H9 (cell line): ENCODE results near the gene CD300A. TPM values are rescaled to one million over a fixed set of nuclear protein-coding genes. Genes with fewer than 3 reads are reported as not detected.

Experiments used
- DNase-seq: peaks from one replicate; pipeline ENCODE4 v3.0.0-alpha.2; 2017
- H2AFZ ChIP-seq: one replicate; pipeline ENCODE4 v1.6.1; 2013; ENCODE audit warnings: mild to moderate bottlenecking, low read length, control low read depth, moderate library complexity
- H2AK5ac ChIP-seq: 2 replicates; pipeline ENCODE4 v1.6.1; 2013; ENCODE audit warnings: low read length, control low read depth, mixed read lengths; ENCODE audit not compliant: insufficient read length
- H2BK120ac ChIP-seq: one replicate; pipeline ENCODE4 v1.6.1; 2013; ENCODE audit warnings: low read depth, mild to moderate bottlenecking, low read length, control low read depth, inconsistent platforms; ENCODE audit not compliant: poor library complexity, severe bottlenecking
- H2BK12ac ChIP-seq: 2 replicates; pipeline ENCODE4 v1.6.1; 2013; ENCODE audit warnings: low read length, control low read depth, mixed read lengths, low read depth; ENCODE audit not compliant: insufficient read length
- H2BK15ac ChIP-seq: 2 replicates; pipeline ENCODE4 v1.6.1; 2013; ENCODE audit warnings: low read depth, low read length, control low read depth
- H2BK20ac ChIP-seq: one replicate; pipeline ENCODE4 v1.6.1; 2013; ENCODE audit warnings: low read depth, mild to moderate bottlenecking, low read length, control low read depth, inconsistent platforms; ENCODE audit not compliant: poor library complexity, severe bottlenecking
- H2BK5ac ChIP-seq: 2 replicates; pipeline ENCODE4 v1.6.1; 2013; ENCODE audit warnings: low read length, control low read depth, mixed read lengths; ENCODE audit not compliant: insufficient read length
- H3K14ac ChIP-seq: 2 replicates; pipeline ENCODE4 v1.6.1; 2013; ENCODE audit warnings: low read length, control low read depth; ENCODE audit not compliant: insufficient read depth
- H3K18ac ChIP-seq: 2 replicates; pipeline ENCODE4 v1.6.1; 2013; ENCODE audit warnings: low read depth, mild to moderate bottlenecking, mixed read lengths, low read length, control low read depth; ENCODE audit not compliant: insufficient read length
- H3K23ac ChIP-seq: 2 replicates; pipeline ENCODE4 v1.6.1; 2013; ENCODE audit warnings: low read length, control low read depth, mixed read lengths, low read depth; ENCODE audit not compliant: insufficient read length
- H3K23me2 ChIP-seq: 2 replicates; pipeline ENCODE4 v1.6.1; 2013; ENCODE audit warnings: low read depth, mild to moderate bottlenecking, mixed read lengths, low read length, control low read depth; ENCODE audit not compliant: insufficient read length, poor library complexity, severe bottlenecking
- H3K27ac ChIP-seq: 2 replicates; pipeline ENCODE4 v1.5.1; 2013; ENCODE audit warnings: low read length, control low read depth, mixed read lengths, low read depth; ENCODE audit not compliant: insufficient read length
- H3K27me3 ChIP-seq: 2 replicates; pipeline ENCODE4 v1.6.1; 2013; ENCODE audit warnings: low read length, control low read depth, inconsistent platforms; ENCODE audit not compliant: insufficient read depth
- H3K4ac ChIP-seq: 2 replicates; pipeline ENCODE4 v1.6.1; 2013; ENCODE audit warnings: low read depth, mild to moderate bottlenecking, control low read depth, inconsistent platforms, low read length, moderate library complexity
- H3K4me1 ChIP-seq: 2 replicates; pipeline ENCODE4 v1.6.1; 2013; ENCODE audit warnings: low read length, control low read depth, inconsistent platforms; ENCODE audit not compliant: insufficient read depth
- H3K4me2 ChIP-seq: 2 replicates; pipeline ENCODE4 v1.6.1; 2013; ENCODE audit warnings: low read length, control low read depth, mixed read lengths; ENCODE audit not compliant: insufficient read length, insufficient read depth
- H3K56ac ChIP-seq: 2 replicates; pipeline ENCODE4 v1.6.1; 2013; ENCODE audit warnings: low read depth, mild to moderate bottlenecking, mixed read lengths, low read length, control low read depth; ENCODE audit not compliant: insufficient read length
- H3K79me1 ChIP-seq: 2 replicates; pipeline ENCODE4 v1.6.1; 2013; ENCODE audit warnings: low read depth, mild to moderate bottlenecking, moderate library complexity, low read length, control low read depth, inconsistent platforms; ENCODE audit not compliant: insufficient read depth, poor library complexity, severe bottlenecking
- H3K79me2 ChIP-seq: 2 replicates; pipeline ENCODE4 v1.6.1; 2013; ENCODE audit warnings: low read length, control low read depth, inconsistent platforms; ENCODE audit not compliant: insufficient read depth
- H3K9ac ChIP-seq: 2 replicates; pipeline ENCODE4 v1.6.1; 2013; ENCODE audit warnings: low read length, control low read depth, mixed read lengths; ENCODE audit not compliant: insufficient read length; ENCODE audit errors: extremely low read depth
- H3K9me3 ChIP-seq: one replicate; pipeline ENCODE4 v1.6.1; 2013; ENCODE audit warnings: low read depth, low read length, inconsistent platforms; ENCODE audit not compliant: control insufficient read depth
- H3T11ph ChIP-seq: one replicate; pipeline ENCODE4 v1.6.1; 2013; ENCODE audit warnings: mild to moderate bottlenecking, low read length, control low read depth, inconsistent platforms
- H4K20me1 ChIP-seq: one replicate; pipeline ENCODE4 v1.6.1; 2013; ENCODE audit not compliant: control insufficient read depth, insufficient read length, insufficient read depth
- H4K5ac ChIP-seq: 2 replicates; pipeline ENCODE4 v1.6.1; 2013; ENCODE audit warnings: low read depth, mild to moderate bottlenecking, mixed read lengths, low read length, control low read depth; ENCODE audit not compliant: insufficient read length
- H4K8ac ChIP-seq: replicated peaks from 2 replicates; pipeline ENCODE4 v1.6.1; 2013; ENCODE audit warnings: low read length, control low read depth, mixed read lengths, low read depth; ENCODE audit not compliant: insufficient read length
- H4K91ac ChIP-seq: 2 replicates; pipeline ENCODE4 v1.6.1; 2013; ENCODE audit warnings: low read depth, mild to moderate bottlenecking, moderate library complexity, mixed read lengths, low read length, control low read depth; ENCODE audit not compliant: insufficient read length
- H3K27ac Mint-ChIP-seq, 3 experiments: 2 replicates in 2 of 3; 3 replicates in 1 of 3; pipeline ENCODE4 v1.8.0; 2020 to 2021; ENCODE audit warnings: mixed read lengths in 3 of 3, mild to moderate bottlenecking in 1 of 3, moderate library complexity in 1 of 3
- H3K27me3 Mint-ChIP-seq: 2 replicates; pipeline ENCODE4 v1.8.0; 2021; ENCODE audit warnings: low read depth, mild to moderate bottlenecking, moderate library complexity, mixed read lengths
- H3K36me3 Mint-ChIP-seq, 3 experiments: 2 replicates in 2 of 3; 3 replicates in 1 of 3; pipeline ENCODE4 v1.8.0; 2020 to 2021; ENCODE audit warnings: low read depth in 3 of 3, mixed read lengths in 3 of 3; ENCODE audit not compliant: insufficient read depth in 1 of 3
- H3K4me1 Mint-ChIP-seq, 2 experiments: 2 replicates each; pipeline ENCODE4 v1.8.0; 2020; ENCODE audit warnings: mixed read lengths in 2 of 2
- H3K4me3 Mint-ChIP-seq, 2 experiments: 2 replicates in 1 of 2; 3 replicates in 1 of 2; pipeline ENCODE4 v1.8.0; 2020 to 2021; ENCODE audit warnings: mild to moderate bottlenecking in 2 of 2, mixed read lengths in 2 of 2, moderate library complexity in 1 of 2
- H3K9me3 Mint-ChIP-seq, 2 experiments: 2 replicates in 1 of 2; 3 replicates in 1 of 2; pipeline ENCODE4 v1.8.0; 2020; ENCODE audit warnings: mild to moderate bottlenecking in 2 of 2, mixed read lengths in 2 of 2, moderate library complexity in 1 of 2
- CTCF ChIP-seq: fragments of 200-600 bp; sonication (generic); conservative IDR thresholded peaks from 3 replicates; pipeline ENCODE4 v1.8.0; 2021; ENCODE audit warnings: antibody characterized with exemption, mild to moderate bottlenecking
- WGBS: extraction: QIAGEN DNeasy Blood & Tissue Kit; methylation state at CpG from one replicate; pipeline ENCODE4 v1.1.7; 2013; ENCODE audit warnings: missing lambda C conversion rate, low lambda C conversion rate, mixed read lengths; ENCODE audit not compliant: insufficient read length; ENCODE audit errors: extremely low coverage; 5-methylcytosine and 5-hydroxymethylcytosine counted together
- total RNA-seq: library from RNA; stranded (reverse); gene quantifications from 2 replicates; pipeline ENCODE4 v1.2.1, GENCODE V29; 2021

The CD300A gene
- total RNA-seq, 1 experiment from 2014 or later = not detected

DNA sequence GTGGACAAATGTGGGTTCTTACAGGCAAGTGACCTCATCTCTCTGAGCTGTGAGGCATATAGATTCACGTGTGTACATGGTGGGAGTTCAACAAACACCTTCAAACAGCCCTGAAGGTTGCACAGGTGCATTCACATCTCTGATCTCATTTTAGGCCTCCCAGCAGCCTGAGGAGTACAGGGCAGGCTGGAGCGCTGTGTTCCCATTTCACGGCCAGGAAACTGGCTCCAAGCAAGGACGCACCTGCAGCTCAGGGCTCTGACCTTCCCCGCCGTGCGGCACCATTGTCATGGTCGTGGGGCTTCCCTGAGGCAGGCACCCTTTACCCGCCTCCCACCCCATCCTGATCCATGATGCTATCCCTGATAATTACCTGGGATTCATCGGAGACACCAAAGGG lies 4.8 kb upstream of the CD300A start:
- H2BK12ac ChIP-seq = no peak overlapping the region
- H3K56ac ChIP-seq = no peak overlapping the region
- H3K27me3 ChIP-seq = no peaks in the 10 kb centered on the region; the same call in 1 of the 2 replicates
- H2BK5ac ChIP-seq = no peak overlapping the region
- no peak for DNase-seq
- H3K79me2 ChIP-seq = no peaks in the 10 kb centered on the region
- H3K9me3 Mint-ChIP-seq = no peaks in the 10 kb centered on the region
- no peak for TF ChIP-seq CTCF
- H2AFZ ChIP-seq = no peak overlapping the region
- H3K4me3 Mint-ChIP-seq = no peak overlapping the region
- H4K5ac ChIP-seq = no peak overlapping the region
- no peak overlapping the region for H3K4me2 ChIP-seq
- no peak overlapping the region for H2BK15ac ChIP-seq
- H4K8ac ChIP-seq = no peak overlapping the region
- no peaks in the 10 kb centered on the region for H4K20me1 ChIP-seq
- no peak overlapping the region for H3K9ac ChIP-seq
- H3T11ph ChIP-seq = no peak overlapping the region
- no peak overlapping the region for H2BK120ac ChIP-seq
- H2BK20ac ChIP-seq = no peak overlapping the region
- H3K27ac Mint-ChIP-seq = no peak overlapping the region
- no peak overlapping the region for H3K18ac ChIP-seq
- no peak overlapping the region for H3K27ac ChIP-seq
- H3K36me3 Mint-ChIP-seq = no peaks in the 10 kb centered on the region; a peak in 1 of 7 replicates
- peaks cover 28% of the 10 kb centered on the region for H3K27me3 Mint-ChIP-seq
- H3K4ac ChIP-seq = no peak overlapping the region
- no peak overlapping the region for H4K91ac ChIP-seq
- no peaks in the 10 kb centered on the region for H3K9me3 ChIP-seq
- H3K14ac ChIP-seq = no peak overlapping the region
- no peaks in the 10 kb centered on the region for H3K4me1 ChIP-seq
- peaks cover 3% of the 10 kb centered on the region for H3K23me2 ChIP-seq
- peaks cover 6 to 8% of the 10 kb centered on the region in 2 experiments for H3K4me1 Mint-ChIP-seq
- H3K79me1 ChIP-seq = no peaks in the 10 kb centered on the region
- no peak overlapping the region for H3K23ac ChIP-seq
- no peak overlapping the region for H2AK5ac ChIP-seq
- WGBS = no CpG with 5 or more reads among the region's 10 CpGs
